ENCODE data around the gene WFDC10B. TPM values are rescaled to one million over a fixed set of nuclear protein-coding genes. Genes with fewer than 3 reads are reported as not detected.
"Not testable (repeated sequence)": the region's sequence is repeated elsewhere in the genome, so short reads cannot be mapped to it uniquely, and the experiment has no call there.

The WFDC10B gene
- polyA plus RNA-seq, 1 donor = not detected

DNA sequence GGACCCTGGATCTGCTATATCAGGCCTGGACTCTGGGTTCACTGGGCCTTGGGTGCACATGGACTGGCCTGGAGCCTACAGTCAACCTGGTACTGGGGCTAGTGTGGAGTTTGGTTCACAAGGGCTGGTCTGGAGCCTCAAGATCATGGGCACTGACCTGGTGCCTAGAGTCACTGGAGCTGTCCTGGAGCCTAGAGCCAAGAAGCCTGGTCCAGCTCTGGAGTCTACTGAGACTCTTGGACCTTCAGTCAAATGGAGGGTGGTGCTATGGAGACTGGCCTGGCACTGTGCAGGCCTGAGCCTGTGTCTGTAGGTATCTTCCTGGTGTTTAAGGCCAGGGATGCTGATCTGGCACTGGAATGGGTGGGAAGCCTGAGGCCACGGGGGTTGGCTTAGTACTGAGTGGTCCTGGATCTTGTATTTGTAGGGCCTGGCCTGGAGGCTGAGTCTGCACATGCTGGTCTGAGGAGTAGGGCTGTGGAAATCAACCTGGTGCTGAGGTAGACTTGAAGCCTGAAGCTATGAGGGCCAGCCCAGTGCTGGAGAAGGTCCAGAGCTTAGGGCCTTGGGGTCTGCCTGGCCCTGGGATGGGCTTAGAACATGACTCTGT is 57.3 kb downstream of the WFDC10B start:
- DNase-seq (ENCODE audit: low read depth) = no peak

DNA sequence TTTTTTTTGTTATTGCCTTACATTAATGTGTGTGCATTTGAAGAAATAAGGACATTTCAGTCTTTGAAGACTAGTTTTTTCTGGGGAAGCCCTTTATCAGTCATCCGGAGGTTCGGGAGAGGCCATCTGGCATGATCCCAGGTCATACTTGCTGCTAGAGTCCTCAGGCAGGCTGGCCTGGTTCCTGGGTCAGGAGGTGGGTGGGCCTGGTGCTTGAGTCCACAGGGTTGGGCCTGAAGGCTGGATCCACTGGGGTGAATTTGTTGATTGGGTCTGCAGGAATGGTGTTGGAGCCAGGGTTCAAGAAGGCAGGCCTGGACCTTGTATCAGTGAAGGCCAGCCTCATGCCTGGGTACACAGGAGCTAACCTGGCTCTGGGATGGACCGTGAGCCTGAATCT is 57.9 kb downstream of the WFDC10B start:
- no peak for DNase-seq (ENCODE audit: low read depth)

DNA sequence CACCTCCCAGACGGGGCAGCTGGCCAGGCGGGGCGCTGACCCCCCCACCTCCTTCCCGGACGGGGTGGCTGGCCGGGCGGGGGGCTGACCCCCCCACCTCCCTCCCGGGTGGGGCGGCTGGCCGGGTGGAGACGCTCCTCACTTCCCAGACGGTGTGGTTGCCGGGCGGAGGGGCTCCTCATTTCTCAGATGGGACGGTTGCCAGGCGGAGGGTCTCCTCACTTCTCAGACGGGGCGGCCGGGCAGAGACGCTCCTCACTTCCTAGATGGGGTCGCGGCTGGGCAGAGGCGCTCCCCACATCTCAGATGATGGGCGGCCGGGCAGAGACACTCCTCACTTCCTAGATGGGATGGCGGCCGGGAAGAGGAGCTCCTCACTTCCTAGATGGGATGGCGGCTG is 59.0 kb downstream of the WFDC10B start:
- not testable (repeated sequence) for DNase-seq (ENCODE audit: low read depth)

DNA sequence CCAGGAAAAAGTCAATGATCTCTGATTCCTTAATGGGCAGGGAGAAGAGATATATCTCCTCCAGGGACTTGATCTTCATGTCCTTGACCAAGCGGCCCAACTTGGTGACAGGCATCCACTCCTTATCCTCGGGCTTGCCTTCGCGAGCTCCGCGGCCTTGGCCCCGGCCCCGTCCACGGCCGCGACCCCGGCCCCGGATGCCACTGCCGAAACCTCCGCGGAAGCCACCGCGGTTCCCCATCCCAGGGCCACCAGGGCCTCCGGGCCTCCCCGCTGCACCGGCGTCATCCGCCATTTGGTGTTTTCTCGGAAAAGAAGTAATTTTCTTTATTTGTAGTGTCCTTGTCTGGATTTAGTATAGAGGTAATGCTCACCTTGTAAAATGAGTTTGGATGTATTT is 63.7 kb downstream of the WFDC10B start:
- DNase-seq (ENCODE audit: low read depth) = not testable (repeated sequence)

DNA sequence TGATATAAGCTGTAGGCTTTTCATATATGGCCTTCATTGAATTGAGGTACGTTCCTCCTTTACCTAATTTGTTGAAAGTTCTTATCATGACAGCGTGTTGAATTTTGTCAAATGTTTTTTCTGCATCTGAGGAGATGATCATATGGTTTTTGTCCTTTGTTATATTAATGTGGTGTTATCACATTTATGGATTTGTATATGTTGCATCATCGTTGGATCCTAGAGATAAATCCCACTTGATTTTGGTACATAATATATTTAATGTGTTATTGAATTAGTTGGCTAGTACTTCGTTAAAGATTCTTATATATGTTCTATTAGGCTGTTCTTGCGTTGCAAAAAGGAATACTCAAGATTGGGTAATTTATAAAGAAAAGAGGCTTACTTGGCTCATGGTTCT is 65.1 kb downstream of the WFDC10B start:
- DNase-seq (ENCODE audit: low read depth) = no peak

DNA sequence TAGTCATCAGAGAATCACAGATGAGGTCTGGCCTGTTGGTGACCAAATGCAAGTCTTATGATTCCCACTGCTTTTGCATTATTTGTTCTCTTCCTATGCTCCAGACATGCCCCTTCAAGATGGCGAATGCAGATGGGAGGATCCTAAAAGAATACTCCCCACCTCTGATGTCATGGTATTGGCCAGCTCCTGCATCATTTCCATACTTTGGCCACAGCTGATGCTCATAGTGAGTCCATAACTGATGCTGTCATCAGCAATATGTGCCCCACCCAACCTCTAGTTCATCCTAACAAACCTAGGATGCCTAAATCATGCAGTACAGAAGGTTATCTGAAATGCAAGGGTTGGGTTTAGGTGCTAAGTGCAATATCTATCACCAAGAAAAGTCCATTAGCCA is 68.3 kb downstream of the WFDC10B start:
- no peak for DNase-seq (ENCODE audit: low read depth)

Other genes starting within 250 kb of the WFDC10B start
- 0.25 TPM for gene WFDC2, start 235.3 kb downstream of the WFDC10B start, polyA plus RNA-seq (ENCODE audit: insufficient read length)
- not detected for gene SPINT3, start 189.4 kb downstream of the WFDC10B start, polyA plus RNA-seq (ENCODE audit: insufficient read length)
- not detected for gene WFDC6, start 165.5 kb downstream of the WFDC10B start, polyA plus RNA-seq (ENCODE audit: insufficient read length)
- not detected for gene EPPIN, start 157.6 kb downstream of the WFDC10B start, polyA plus RNA-seq (ENCODE audit: insufficient read length)
- not detected for gene WFDC8, start 125.7 kb downstream of the WFDC10B start, polyA plus RNA-seq (ENCODE audit: insufficient read length)
- not detected for gene WFDC10A, start 75.3 kb downstream of the WFDC10B start, polyA plus RNA-seq (ENCODE audit: insufficient read length)
- gene WFDC9, start 73.7 kb downstream of the WFDC10B start, polyA plus RNA-seq (ENCODE audit: insufficient read length) = not detected
- not detected for gene WFDC11, start 34.8 kb downstream of the WFDC10B start, polyA plus RNA-seq (ENCODE audit: insufficient read length)
- gene WFDC13, start 3.0 kb downstream of the WFDC10B start, polyA plus RNA-seq (ENCODE audit: insufficient read length) = not detected
- not detected for gene SPINT4, start 17.3 kb upstream of the WFDC10B start, polyA plus RNA-seq (ENCODE audit: insufficient read length)
- 1.4 TPM for gene WFDC3, start 86.9 kb upstream of the WFDC10B start, polyA plus RNA-seq (ENCODE audit: insufficient read length)
- gene DNTTIP1, start 86.9 kb upstream of the WFDC10B start, polyA plus RNA-seq (ENCODE audit: insufficient read length) = 58.8 TPM
- 27.1 TPM for gene UBE2C, start 107.6 kb upstream of the WFDC10B start, polyA plus RNA-seq (ENCODE audit: insufficient read length)
- 8,101 TPM for gene TNNC2, start 122.3 kb upstream of the WFDC10B start, polyA plus RNA-seq (ENCODE audit: insufficient read length)
- 24.3 TPM for gene SNX21, start 128.8 kb upstream of the WFDC10B start, polyA plus RNA-seq (ENCODE audit: insufficient read length)
- gene ACOT8, start 152.4 kb upstream of the WFDC10B start, polyA plus RNA-seq (ENCODE audit: insufficient read length) = 23.4 TPM
- gene ZSWIM3, start 152.6 kb upstream of the WFDC10B start, polyA plus RNA-seq (ENCODE audit: insufficient read length) = 3.4 TPM
- gene ZSWIM1, start 176.2 kb upstream of the WFDC10B start, polyA plus RNA-seq (ENCODE audit: insufficient read length) = 11.5 TPM
- 10.3 TPM for gene SPATA25, start 182.6 kb upstream of the WFDC10B start, polyA plus RNA-seq (ENCODE audit: insufficient read length)
- gene NEURL2, start 186.2 kb upstream of the WFDC10B start, polyA plus RNA-seq (ENCODE audit: insufficient read length) = 20.1 TPM
- 63.9 TPM for gene CTSA, start 186.3 kb upstream of the WFDC10B start, polyA plus RNA-seq (ENCODE audit: insufficient read length)
- gene PLTP, start 207.1 kb upstream of the WFDC10B start, polyA plus RNA-seq (ENCODE audit: insufficient read length) = 15.3 TPM
- gene PCIF1, start 229.7 kb upstream of the WFDC10B start, polyA plus RNA-seq (ENCODE audit: insufficient read length) = 22.3 TPM

Data from forelimb muscle (tissue), 1 donor.